HL-60 (cell line): ENCODE results near the gene SMIM20.

Experiments used
- DNase-seq, 2 experiments: peaks; one replicate each; pipeline ENCODE4 v3.0.0-alpha.2; 2010 to 2020; ENCODE audit warnings: low read depth in 1 of 2, low spot score in 1 of 2
- H3K27ac ChIP-seq: fragments of 250-450 bp; sonication (Bioruptor Pico); replicated peaks from 2 replicates; pipeline ENCODE4 v1.5.1; 2020; ENCODE audit warnings: mild to moderate bottlenecking, moderate library complexity
- H3K27me3 ChIP-seq: fragments of 250-450 bp; sonication (Bioruptor Pico); 2 replicates; pipeline ENCODE4 v1.5.1; 2021; ENCODE audit warnings: mild to moderate bottlenecking, moderate library complexity; ENCODE audit not compliant: insufficient read depth, poor library complexity, severe bottlenecking
- H3K4me3 ChIP-seq: replicated peaks from 2 replicates; pipeline ENCODE4 v1.5.1; 2011; ENCODE audit warnings: mild to moderate bottlenecking, control low read depth, low read length; ENCODE audit not compliant: insufficient read depth
- GABPA ChIP-seq: IDR thresholded peaks from 2 replicates; pipeline ENCODE4 v1.6.1; 2012; ENCODE audit warnings: low read depth
- POLR2AphosphoS5 ChIP-seq: IDR thresholded peaks from 2 replicates; pipeline ENCODE4 v1.6.1; 2012; ENCODE audit warnings: low read depth
- REST ChIP-seq: IDR thresholded peaks from 2 replicates; pipeline ENCODE4 v1.6.1; 2012; ENCODE audit warnings: low read depth; ENCODE audit not compliant: insufficient replicate concordance
- SPI1 ChIP-seq: IDR thresholded peaks from 2 replicates; pipeline ENCODE4 v1.6.1; 2012; ENCODE audit warnings: low read depth, mild to moderate bottlenecking, borderline replicate concordance
- TF ChIP-seq, protein P1 (sequence below): IDR thresholded peaks from one replicate; pipeline ENCODE4 v1.5.1; 2011; ENCODE audit warnings: low read length, control low read depth, inconsistent platforms; ENCODE audit not compliant: insufficient read depth

The SMIM20 gene

DNA sequence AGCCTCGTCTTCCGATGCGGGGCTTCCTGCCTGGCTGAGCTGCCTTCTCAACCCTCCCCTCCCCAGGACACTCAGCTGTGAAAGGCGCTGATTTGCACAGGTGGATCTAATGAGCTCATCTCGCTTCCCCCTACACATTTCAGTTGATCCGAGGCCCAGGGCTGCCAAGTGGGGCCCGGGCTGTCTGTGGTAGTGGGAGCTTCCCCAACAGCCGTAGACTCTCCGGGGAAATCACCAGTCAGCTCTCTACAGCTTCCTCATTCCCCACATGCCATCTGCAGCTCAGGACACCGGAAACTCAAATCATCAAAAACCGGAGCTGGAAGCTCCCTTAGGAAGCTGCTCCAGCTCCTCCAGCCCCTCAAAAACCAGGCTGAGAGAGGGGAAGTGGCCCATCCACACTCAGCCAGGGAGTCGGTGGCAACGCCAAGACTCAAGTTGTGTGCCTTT, 56.2 kb downstream of the SMIM20 start:
- Histone ChIP-seq H3K27ac (no peak overlapping the region), H3K4me3 (no peak overlapping the region), H3K27me3 (no peaks in the 10 kb centered on the region)
- peak; percentile 72 to 88 for DNase-seq
- 0 out of 2 replicates have a peak, but pooled peaks have one; percentile 25 for TF ChIP-seq POLR2AphosphoS5
- no peak for TF ChIP-seq GABPA
- no peak for TF ChIP-seq REST
- TF ChIP-seq, protein P1, sequence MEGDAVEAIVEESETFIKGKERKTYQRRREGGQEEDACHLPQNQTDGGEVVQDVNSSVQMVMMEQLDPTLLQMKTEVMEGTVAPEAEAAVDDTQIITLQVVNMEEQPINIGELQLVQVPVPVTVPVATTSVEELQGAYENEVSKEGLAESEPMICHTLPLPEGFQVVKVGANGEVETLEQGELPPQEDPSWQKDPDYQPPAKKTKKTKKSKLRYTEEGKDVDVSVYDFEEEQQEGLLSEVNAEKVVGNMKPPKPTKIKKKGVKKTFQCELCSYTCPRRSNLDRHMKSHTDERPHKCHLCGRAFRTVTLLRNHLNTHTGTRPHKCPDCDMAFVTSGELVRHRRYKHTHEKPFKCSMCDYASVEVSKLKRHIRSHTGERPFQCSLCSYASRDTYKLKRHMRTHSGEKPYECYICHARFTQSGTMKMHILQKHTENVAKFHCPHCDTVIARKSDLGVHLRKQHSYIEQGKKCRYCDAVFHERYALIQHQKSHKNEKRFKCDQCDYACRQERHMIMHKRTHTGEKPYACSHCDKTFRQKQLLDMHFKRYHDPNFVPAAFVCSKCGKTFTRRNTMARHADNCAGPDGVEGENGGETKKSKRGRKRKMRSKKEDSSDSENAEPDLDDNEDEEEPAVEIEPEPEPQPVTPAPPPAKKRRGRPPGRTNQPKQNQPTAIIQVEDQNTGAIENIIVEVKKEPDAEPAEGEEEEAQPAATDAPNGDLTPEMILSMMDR: no peak
- peak; percentile 60; the same call in 1 of the 2 replicates for TF ChIP-seq SPI1

DNA sequence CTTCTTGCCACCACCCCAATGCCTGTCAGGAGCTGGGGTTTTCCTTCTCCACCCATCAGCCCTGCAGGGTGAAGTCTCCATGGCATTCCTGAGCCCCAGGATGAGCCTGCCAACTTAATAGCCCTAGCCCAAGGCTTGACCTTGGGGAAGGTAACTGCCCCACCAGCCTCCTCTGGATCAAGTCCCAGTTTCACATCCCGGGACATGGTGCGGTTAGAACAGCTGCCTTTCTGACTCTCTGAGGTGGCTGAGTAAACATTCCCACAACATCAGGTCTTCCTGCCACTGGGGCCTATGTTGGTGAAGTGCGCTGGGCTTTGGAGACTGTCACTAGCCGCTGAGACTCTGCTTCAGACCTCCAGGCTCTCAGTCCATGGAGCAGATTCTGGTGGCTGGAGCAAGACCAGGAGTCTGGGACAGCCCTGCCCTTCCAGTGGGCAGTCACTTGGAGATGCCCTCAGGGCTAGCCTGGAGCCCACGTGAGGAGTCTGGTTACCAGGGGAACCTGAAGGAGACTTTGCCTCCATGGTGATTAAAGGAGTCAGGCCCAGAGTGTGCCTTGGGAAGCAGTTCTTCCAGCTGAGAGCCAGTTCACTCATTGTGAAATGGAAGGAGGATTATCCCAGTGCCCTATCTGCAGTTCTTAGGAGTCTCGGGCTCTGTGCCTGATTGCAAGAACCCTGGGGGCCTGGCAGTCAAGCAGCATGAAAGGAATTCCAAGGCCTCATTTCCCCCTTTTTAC, 56.8 kb downstream of the SMIM20 start:
- no peak for TF ChIP-seq SPI1
- TF ChIP-seq REST: no peak
- H3K4me3 ChIP-seq: no peak overlapping the region
- H3K27ac ChIP-seq: no peak overlapping the region
- DNase-seq: no peak
- no peaks in the 10 kb centered on the region for H3K27me3 ChIP-seq

- no peaks in the 10 kb centered on the region for H3K27me3 ChIP-seq
- no peak overlapping the region for H3K4me3 ChIP-seq
- DNase-seq: no peak
- H3K27ac ChIP-seq: no peak overlapping the region
- TF ChIP-seq, protein P1: no peak
- TF ChIP-seq REST (no peak), POLR2AphosphoS5 (no peak), SPI1 (no peak), GABPA (no peak)
Observed at GRCh38 chr4:25972366-25972765, 58.3 kb downstream of the SMIM20 start.
